Sciatic nerve (tissue), 2 donors: ENCODE measurements around the gene FAR2. TPM values are rescaled to one million over a fixed set of nuclear protein-coding genes. Genes with fewer than 3 reads are reported as not detected.

ENCODE experiments used
- ATAC-seq: fragments of 200-7000 bp; cut with Tn5 transposase; one replicate; pipeline ENCODE4 v1.9.1; 2020; ENCODE audit warnings: mild to moderate bottlenecking, moderate library complexity
- DNase-seq: peaks from one replicate; pipeline ENCODE4 v3.0.0-alpha.2; 2020; ENCODE audit warnings: low spot score
- intact Hi-C: fragments of 100-400 bp; cut with DNase I; formaldehyde crosslinking; loops from one replicate; pipeline ENCODE4 v1.14.2; 2022
- total RNA-seq: library from RNA; stranded (reverse); fragmentation: NEBNext Ultra II Directional; extraction: Animal tissue kit (Norgen Biotek cat#: 25700); gene quantifications from one replicate; pipeline ENCODE4 v1.2.1, GENCODE V29; 2021
- donor health status: DM: no; HTN: no; CAD: no.
- donor health status: DM: no; HTN: no; CAD: no.

The FAR2 gene
- total RNA-seq, 1 donor from 2014 or later: 8.6 TPM

- DNase-seq (no peak), ATAC-seq (no peak)
- intact Hi-C loops: no loop called here
These were observed 42.3 kb downstream of the FAR2 start for GRCh38 chr12:29191267-29191850.

DNA sequence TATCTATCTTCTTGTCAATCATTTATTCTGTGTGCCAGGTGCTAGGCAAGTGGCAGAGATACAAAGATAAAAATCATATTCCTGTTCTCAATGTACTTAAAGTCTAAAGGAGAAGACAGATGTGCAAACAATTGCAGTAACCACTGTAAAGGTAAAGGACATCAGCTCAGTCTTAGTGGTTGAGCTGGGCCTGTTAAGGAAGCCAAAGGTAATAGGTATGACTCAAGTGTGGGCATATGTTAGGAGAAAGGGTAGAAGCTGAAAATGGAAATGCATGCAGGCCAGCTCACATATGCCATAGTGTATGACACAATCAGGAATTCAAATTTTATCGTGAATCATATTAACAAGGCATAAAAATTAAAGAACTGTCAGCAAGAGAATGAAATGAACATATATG, 49.8 kb downstream of the FAR2 start:
- ATAC-seq: no peak
- intact Hi-C loops: no loop called here
- no peak for DNase-seq

DNA sequence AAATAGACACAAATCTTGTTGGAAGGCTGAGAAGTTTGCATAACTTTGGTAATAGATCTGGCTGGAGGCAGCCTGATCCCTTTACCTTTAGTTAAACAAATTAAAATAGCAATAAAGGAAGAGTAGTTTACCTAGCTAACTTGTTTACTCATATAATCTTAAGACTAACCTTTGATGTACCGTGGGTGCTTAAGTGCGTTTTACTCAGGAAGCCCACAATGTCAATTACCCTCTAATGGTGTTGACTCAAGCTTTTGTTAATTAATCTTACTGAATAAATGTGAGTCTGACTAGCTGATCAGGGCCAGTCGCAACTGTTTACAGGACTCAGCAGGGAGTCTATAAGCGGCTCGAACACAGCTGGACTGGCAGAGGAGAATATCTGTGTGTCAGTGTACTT, 51.5 kb downstream of the FAR2 start:
- intact Hi-C loops: no loop called here
- ATAC-seq: no peak
- DNase-seq: no peak

- no peak for ATAC-seq
- intact Hi-C loops: no loop called here
- DNase-seq: no peak
These were observed 52.2 kb downstream of the FAR2 start for GRCh38 chr12:29201296-29201695.

GRCh38 chr12:29201746-29202145, 52.7 kb downstream of the FAR2 start:
- ATAC-seq (no peak), DNase-seq (no peak)
- intact Hi-C loops: no loop called here

DNA sequence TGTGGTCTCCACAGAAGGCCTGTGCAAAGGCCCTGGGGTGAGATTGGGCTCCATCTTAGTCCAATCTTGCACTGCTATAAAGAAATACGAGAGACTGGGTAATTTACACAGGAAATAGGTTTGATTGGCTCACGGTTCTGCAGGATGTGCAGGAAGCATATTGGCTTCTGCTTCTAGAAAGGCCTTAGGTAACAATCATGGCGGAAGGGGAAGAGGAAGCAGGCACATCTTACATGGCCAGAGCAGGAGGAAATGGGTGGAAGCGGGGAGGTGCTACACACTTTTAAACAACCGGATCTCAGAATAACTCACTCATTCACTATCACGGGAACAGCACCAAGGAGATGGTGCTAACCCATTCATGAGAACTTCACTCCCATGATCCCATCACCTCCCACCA, 55.4 kb downstream of the FAR2 start:
- ATAC-seq: no peak
- intact Hi-C loops: no loop called here
- no peak for DNase-seq

DNA sequence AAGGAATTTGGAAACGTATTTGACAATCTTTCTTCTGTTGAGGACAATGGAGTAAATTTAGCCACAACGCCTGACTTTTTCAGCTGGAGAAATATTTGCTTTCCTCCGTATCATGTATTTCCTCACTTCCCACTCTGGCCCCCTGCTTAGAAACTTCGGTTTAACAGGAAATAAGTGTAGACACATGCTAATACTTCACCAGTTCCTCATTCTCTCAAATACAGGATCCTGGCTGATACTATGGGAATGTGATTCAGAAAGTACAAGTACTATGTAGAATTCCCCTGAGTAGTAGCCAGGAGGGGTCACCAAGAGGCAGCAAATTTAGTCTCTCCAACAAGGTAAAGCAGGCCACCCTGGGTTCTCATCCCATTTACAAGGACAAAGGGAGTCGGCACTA, 58.0 kb downstream of the FAR2 start:
- intact Hi-C loops: no loop called here
- ATAC-seq (peak; percentile 79), DNase-seq (no peak)

DNA sequence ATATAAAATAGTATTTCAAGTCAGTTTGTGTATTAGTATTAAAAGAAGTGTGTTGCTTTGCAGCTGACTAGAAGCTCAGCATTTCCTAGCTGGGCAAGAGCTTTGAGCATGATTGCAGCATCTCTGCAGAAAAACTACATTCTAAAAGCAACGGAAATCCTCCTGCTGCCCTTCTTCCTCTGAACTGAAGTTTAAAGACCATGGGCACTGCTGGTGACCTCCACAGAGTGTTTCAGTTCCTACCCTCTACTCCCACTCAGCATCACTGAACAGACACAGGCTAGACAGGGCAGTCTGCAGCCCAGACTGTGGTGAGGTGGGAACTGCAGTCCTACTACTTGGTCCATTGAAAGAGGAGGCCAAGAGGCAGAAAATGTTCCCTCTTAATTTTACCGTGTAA, 59.0 kb downstream of the FAR2 start:
- ATAC-seq (peak; percentile 66), DNase-seq (no peak)
- intact Hi-C loops: no loop called here

DNA sequence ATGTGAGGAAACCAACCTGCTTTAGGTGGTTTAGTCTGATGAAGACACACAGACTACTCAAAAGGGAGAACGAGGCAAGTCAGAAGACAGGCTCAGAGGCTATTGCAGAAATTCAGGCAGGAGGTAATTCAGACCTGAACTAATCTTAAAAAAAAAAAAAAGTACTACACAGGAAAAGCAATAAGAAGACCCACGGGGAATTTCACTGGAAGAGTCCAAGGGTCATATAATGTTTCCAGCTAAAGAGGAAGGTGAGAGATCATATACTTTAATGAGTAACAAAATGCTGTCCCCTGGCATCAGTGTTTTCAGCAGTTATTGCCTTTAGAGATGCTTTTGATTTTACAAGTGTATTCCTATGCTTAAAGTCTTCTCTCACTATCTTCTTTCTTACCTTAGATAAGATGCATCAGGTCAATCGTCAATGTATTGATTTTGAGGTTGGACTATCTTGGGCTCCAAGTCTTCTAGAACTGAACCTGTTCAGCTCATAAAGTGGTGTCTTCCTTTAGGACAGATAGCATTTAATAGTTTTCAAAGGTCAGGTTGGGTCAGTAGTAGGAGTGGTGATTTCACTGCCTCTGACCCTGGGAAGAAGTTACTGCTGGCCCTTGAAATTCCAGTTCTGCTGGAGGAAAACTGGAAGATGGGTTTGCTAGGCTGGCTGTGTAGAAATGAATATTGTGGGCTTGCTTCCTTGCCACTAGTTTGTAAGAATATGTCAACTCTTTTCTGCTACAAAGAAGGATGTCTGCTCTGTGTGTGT, 60.0 kb downstream of the FAR2 start:
- DNase-seq: no peak
- no peak for ATAC-seq
- intact Hi-C loops: no loop called here

DNA sequence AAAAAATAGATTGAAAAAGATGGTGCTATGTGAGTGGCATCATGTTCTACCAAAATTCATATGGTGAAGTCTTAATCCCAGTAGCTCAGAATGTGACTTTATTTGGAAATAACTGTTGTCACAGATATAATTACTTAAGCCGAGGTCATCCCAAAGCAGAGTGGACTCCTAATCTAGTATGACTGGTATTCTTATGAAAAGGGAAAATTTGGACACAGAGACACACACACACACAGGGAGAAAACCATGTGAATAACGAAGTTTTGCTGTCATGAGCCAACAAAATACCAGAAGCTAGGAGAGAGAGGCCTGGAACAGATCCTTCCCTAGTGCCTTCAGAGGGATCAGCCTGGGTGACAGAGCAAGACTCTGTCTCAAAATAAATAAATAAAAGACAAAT, 62.6 kb downstream of the FAR2 start:
- DNase-seq: no peak
- intact Hi-C loops: no loop called here
- no peak for ATAC-seq

DNA sequence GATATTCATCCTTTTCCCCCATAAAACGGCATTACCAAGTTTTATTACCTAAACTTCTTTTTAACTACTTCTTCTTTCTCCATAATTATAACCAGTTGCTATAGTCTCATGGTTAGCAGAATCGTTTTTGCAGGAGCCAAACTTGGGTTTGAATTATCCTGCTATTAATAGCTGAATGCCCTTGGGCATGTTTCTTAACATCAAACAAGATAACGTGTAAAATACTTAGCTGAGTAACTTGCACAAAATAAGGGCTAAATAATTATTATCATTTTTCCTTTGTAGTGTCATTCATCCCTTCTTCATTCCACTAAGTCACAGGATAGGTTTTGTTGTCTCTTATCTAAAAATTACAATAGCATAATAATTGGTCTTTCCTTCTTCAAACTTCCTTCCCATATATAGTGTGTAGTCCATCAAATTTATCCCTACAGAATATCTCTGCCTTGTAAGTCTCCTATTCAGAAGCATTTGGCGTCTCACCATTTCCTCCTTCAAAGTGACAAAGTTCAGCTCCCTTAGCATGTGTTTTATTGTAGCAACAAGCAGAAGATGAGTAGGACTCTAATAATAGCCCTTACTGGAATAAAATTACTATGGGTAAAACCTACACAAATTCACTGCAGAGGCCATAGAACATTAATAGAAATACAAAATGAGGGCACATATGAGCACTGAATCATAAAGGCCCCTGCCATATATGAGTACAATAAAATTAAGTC, 63.8 kb downstream of the FAR2 start:
- intact Hi-C loops: no loop called here
- ATAC-seq: no peak
- no peak for DNase-seq

GRCh38 chr12:29216266-29216665, 67.2 kb downstream of the FAR2 start:
- no peak for DNase-seq
- no peak for ATAC-seq
- intact Hi-C loops: no loop called here

DNA sequence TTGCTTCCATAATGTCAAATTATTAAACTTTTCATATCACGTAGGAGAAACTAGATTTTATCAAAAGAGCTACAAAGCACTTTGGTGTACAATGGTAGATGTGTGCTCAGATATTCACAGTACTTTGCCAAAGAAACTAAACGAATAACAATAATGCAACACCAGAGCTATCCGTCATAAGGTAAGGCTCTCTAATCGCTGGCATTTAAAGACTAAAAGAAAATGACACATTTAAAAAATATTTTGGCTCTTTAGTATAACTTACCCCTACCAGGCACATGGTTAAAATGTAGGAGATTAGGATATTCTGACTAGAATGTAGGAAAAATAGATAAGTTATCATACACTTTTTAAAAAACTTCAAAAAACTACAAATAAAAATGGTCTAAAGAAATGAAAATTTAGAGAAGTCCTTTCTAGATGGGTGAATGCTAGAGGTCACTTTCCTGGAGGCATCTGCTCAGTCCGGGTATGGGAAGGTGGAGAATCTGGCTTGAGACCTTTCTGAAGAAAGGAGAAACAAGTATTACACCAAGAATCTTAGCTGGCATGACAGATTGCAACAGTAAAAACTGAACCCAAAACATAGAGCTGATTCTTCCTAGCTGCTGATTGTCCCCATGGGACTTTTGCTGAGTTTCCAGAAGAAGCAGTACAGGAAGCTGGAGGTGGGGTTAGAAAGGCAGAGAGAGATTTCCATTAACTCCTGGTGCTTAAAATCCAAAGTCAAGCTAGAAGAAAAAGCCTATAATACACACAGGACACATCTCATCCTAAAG, 67.9 kb downstream of the FAR2 start:
- intact Hi-C loops: no loop called here
- ATAC-seq (peak; percentile 68), DNase-seq (no peak)

DNA sequence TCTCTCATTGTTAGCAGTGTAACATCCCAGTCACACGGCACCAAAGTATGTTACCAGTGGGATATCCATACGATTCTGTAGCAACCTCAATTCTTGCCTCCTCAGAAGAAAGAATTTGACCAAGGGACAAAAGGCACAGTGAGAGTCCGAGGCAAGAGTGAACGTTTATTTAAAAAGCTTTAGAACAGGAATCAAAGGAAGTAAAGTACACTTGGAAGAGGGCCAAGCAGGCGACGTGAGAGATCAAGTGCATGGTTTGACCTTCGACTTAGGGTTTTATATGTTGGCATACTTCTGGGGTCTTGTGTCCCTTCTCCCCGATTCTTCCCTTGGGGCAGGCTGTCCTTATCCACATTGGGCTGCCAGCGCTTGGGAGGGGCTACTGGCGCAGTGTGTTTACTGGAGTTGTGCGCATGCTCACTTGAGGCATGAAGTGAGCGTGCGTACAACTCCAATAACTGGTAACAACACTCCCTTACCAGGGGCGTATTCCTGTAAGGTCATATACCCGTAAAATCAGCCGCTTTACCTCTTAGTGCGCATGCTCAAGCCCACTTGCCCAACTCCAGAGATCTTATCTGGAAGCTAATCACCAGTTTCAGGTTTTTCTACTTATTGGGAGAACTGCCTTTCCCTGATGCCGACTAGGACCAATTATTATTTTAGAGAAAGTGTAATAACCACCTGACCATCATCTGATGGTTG, 71.7 kb downstream of the FAR2 start:
- intact Hi-C loops: no loop called here
- DNase-seq: no peak
- no peak for ATAC-seq

DNA sequence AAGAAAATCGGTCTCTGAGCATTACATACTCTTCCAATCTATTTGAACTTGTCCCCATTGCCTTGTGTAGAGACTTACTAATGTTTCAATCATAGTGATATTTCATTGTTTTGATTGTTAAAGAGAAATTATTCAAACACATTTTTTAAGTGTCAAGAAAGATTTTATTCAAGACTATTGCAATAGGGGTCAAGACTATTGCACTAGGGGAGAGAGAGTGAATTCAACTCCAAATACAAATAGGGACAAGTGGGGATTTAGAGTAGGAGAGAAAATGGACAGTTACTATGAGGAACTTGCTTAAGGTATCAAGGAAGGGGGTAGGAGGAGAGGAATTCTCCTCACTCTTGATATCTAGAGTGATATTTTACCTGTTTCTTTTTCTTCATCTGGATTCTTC, 73.1 kb downstream of the FAR2 start:
- intact Hi-C loops: no loop called here
- DNase-seq: no peak
- no peak for ATAC-seq

- ATAC-seq: no peak
- intact Hi-C loops: no loop called here
- DNase-seq: no peak
These were observed 74.3 kb downstream of the FAR2 start for GRCh38 chr12:29223426-29223825.

- ATAC-seq (no peak), DNase-seq (no peak)
- intact Hi-C loops: no loop called here
These were observed 75.0 kb downstream of the FAR2 start for GRCh38 chr12:29223956-29224543.

GRCh38 chr12:29224572-29224971, 75.5 kb downstream of the FAR2 start:
- ATAC-seq: no peak
- intact Hi-C loops: no loop called here
- no peak for DNase-seq

DNA sequence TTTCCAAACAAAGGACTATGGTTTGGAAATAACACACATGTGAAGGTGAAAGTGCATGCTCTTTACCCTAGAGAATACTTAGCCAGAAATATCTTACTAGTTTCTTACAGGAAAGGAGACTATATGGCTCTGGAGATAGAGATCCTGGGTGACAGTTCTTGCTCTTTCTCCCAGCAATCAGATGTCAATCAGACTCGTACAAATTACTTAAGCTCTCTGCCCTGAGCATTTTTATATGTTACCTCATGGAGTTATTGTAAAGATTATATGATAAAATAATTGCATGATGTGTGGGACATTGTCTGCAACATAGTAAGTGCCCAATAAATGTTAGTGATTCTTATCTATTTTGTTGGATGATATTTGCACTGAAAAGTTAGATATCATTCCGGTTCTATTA, 76.8 kb downstream of the FAR2 start:
- ATAC-seq (no peak), DNase-seq (no peak)
- intact Hi-C loops: no loop called here
